ENCODE data around the gene FUBP1. TPM values are rescaled to one million over a fixed set of nuclear protein-coding genes. Genes with fewer than 3 reads are reported as not detected.

FUBP1 gene
- total RNA-seq, 1 experiment from 2014 or later, result 125 TPM

DNA sequence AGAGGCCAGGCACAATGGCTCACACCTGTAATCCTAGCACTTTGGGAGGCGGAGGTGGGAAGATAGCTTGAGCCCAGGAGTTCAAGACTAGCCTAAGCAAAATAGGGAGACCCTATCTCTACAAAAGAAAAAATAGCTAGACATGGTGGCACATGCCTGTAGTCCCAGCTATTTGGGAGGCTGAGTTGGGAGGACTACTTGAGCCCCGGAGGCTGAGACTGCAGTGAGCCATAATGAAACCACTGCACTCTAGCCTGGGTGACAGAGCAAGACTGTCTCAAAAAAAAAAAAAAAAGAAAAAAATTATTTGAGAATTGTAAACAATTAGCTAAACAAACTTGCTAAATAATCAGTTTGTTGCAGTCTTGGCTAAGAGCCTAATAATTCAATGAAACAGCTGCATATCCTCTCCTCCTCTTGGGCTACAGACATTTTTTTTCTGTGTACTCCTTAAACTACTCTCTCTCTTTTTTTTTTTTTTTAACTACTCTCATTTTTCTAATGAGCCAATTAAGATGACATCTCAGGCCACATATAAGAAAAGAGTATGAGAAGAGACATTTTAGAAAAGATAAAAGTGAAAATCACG is 15.3 kb upstream of the FUBP1 start:
- no TSS peak for BruUV-seq (replicated peaks)
- ATAC-seq (no peak), DNase-seq (ENCODE audit: low read depth, low spot score) (no peak)
- H3K36me3 ChIP-seq (ENCODE audit: control insufficient read depth in 1 of 2, insufficient read depth in 2 of 2, low read length in 2 of 2), result no peaks in the 10 kb centered on the region
- no peaks in the 10 kb centered on the region for H4K20me1 ChIP-seq (ENCODE audit: insufficient read depth)
- no peak overlapping the region for H3K4me3 ChIP-seq (replicated peaks in 1 of 2; ENCODE audit: low read depth in 1 of 2, low read length in 2 of 2)
- TF ChIP-seq ELF1 (IDR thresholded peaks at IDR 0.05; ENCODE audit: borderline replicate concordance, low read depth) (no peak), SIN3A (IDR thresholded peaks at IDR 0.05; ENCODE audit: low read depth) (no peak), POLR2A (IDR thresholded peaks at IDR 0.05; ENCODE audit: borderline replicate concordance, extremely low read depth, insufficient read depth, insufficient read length) (no peak)
- TF ChIP-seq, protein P1, sequence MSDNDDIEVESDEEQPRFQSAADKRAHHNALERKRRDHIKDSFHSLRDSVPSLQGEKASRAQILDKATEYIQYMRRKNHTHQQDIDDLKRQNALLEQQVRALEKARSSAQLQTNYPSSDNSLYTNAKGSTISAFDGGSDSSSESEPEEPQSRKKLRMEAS (IDR thresholded peaks at IDR 0.05), result no peak
- no peak overlapping the region for H3K4me2 ChIP-seq (ENCODE audit: low read length)
- H3K9ac ChIP-seq (ENCODE audit: low read length), result no peak overlapping the region
- no peak overlapping the region for H3K27ac ChIP-seq (ENCODE audit: low read depth, low read length)
- no peaks in the 10 kb centered on the region for H3K27me3 ChIP-seq (ENCODE audit: insufficient read depth, low read length)
- no peak overlapping the region for H2AFZ ChIP-seq (ENCODE audit: low read depth, low read length, poor library complexity, severe bottlenecking)
- H3K9me2 ChIP-seq (ENCODE audit: insufficient read depth), result no peaks in the 10 kb centered on the region; the same call in 1 of the 2 replicates
- RAD21 ChIA-PET (ENCODE audit: low non-redundant PET in 1 of 2, low total read pairs in 2 of 2, uncharacterized antibody in 2 of 2, unreplicated experiment in 2 of 2), result no interaction called here
- 0 out of 4 replicates have a peak, but pooled peaks cover 0 to 5% of the 10 kb centered on the region in 2 experiments for H3K4me1 ChIP-seq (ENCODE audit: control insufficient read depth in 1 of 2, insufficient read depth in 2 of 2, low read length in 2 of 2)
- intact Hi-C loops (cut with micrococcal nuclease), result no loop called here
- peaks cover 36% of the 10 kb centered on the region for H3K79me2 ChIP-seq (ENCODE audit: insufficient read depth, low read length)
- CTCF ChIA-PET, result no interaction called here
- POLR2A ChIA-PET, result interaction anchor here (1.5 to 3.6 kb wide), 3 partner anchors 9 to 15 kb away, joined by 4 to 39 read pairs (median 7); partner anchors contain the start of genes DNAJB4 and FUBP1
- H3K9me3 ChIP-seq (ENCODE audit: control insufficient read depth in 1 of 2, insufficient read depth in 1 of 2, low read depth in 1 of 2, low read length in 2 of 2), result no peaks in the 10 kb centered on the region

DNA sequence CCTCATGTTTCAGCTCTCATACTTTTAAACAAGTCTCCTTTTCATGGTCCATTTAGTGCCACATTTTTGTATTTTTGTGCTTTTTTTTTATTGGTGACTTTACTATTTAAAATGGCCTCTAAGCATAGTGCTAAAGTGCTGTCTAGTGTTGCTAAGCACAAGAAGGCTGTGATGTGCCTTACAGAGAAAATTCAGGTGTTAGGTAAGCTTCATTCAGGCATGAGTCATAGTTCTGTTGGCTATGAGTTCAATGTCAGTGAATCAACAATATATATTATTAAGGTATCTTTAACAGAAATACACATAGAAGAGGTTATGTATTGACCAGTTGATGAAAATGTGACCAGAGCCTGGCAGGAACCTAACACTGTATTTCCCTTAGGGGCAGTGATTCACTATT is 12.8 kb upstream of the FUBP1 start:
- Histone ChIP-seq H3K79me2 (ENCODE audit: insufficient read depth, low read length) (peaks cover 57% of the 10 kb centered on the region), H4K20me1 (ENCODE audit: insufficient read depth) (no peaks in the 10 kb centered on the region), H3K27ac (ENCODE audit: low read depth, low read length) (no peak overlapping the region), H3K9ac (ENCODE audit: low read length) (no peak overlapping the region), H3K4me1 (ENCODE audit: control insufficient read depth in 1 of 2, insufficient read depth in 2 of 2, low read length in 2 of 2) (peaks cover 0 to 9% of the 10 kb centered on the region in 2 experiments; a peak in 1 of 4 replicates), H3K36me3 (ENCODE audit: control insufficient read depth in 1 of 2, insufficient read depth in 2 of 2, low read length in 2 of 2) (no peaks in the 10 kb centered on the region), H3K9me2 (ENCODE audit: insufficient read depth) (no peaks in the 10 kb centered on the region; the same call in 1 of the 2 replicates), H3K27me3 (ENCODE audit: insufficient read depth, low read length) (no peaks in the 10 kb centered on the region), H3K4me3 (replicated peaks in 1 of 2; ENCODE audit: low read depth in 1 of 2, low read length in 2 of 2) (no peak overlapping the region), H3K9me3 (ENCODE audit: control insufficient read depth in 1 of 2, insufficient read depth in 1 of 2, low read depth in 1 of 2, low read length in 2 of 2) (no peaks in the 10 kb centered on the region), H3K4me2 (ENCODE audit: low read length) (no peak overlapping the region), H2AFZ (ENCODE audit: low read depth, low read length, poor library complexity, severe bottlenecking) (no peak overlapping the region)
- ATAC-seq (no peak), DNase-seq (ENCODE audit: low read depth, low spot score) (no peak)
- ChIA-PET CTCF (no interaction called here), POLR2A (interaction anchor here (0.9 to 4.2 kb wide), 3 partner anchors 10 to 13 kb away, joined by 3 to 26 read pairs (median 3); partner anchors contain the start of gene DNAJB4), RAD21 (ENCODE audit: low non-redundant PET in 1 of 2, low total read pairs in 2 of 2, uncharacterized antibody in 2 of 2, unreplicated experiment in 2 of 2) (no interaction called here)
- BruUV-seq (replicated peaks), result no TSS peak
- intact Hi-C loops (cut with micrococcal nuclease), result no loop called here
- no peak for TF ChIP-seq YY1 (IDR thresholded peaks at IDR 0.05; ENCODE audit: extremely low read depth, insufficient replicate concordance, low read depth, low read length)
- TF ChIP-seq SRF (IDR thresholded peaks at IDR 0.05; ENCODE audit: low read depth), result no peak
- no peak for TF ChIP-seq CEBPB (IDR thresholded peaks at IDR 0.05; ENCODE audit: low read depth)
- no peak for TF ChIP-seq JUND (IDR thresholded peaks at IDR 0.05)
- TF ChIP-seq, protein P2, sequence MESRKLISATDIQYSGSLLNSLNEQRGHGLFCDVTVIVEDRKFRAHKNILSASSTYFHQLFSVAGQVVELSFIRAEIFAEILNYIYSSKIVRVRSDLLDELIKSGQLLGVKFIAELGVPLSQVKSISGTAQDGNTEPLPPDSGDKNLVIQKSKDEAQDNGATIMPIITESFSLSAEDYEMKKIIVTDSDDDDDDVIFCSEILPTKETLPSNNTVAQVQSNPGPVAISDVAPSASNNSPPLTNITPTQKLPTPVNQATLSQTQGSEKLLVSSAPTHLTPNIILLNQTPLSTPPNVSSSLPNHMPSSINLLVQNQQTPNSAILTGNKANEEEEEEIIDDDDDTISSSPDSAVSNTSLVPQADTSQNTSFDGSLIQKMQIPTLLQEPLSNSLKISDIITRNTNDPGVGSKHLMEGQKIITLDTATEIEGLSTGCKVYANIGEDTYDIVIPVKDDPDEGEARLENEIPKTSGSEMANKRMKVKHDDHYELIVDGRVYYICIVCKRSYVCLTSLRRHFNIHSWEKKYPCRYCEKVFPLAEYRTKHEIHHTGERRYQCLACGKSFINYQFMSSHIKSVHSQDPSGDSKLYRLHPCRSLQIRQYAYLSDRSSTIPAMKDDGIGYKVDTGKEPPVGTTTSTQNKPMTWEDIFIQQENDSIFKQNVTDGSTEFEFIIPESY (IDR thresholded peaks at IDR 0.05; ENCODE audit: extremely low read depth, insufficient replicate concordance, low read length), result no peak
- TF ChIP-seq, protein P3, sequence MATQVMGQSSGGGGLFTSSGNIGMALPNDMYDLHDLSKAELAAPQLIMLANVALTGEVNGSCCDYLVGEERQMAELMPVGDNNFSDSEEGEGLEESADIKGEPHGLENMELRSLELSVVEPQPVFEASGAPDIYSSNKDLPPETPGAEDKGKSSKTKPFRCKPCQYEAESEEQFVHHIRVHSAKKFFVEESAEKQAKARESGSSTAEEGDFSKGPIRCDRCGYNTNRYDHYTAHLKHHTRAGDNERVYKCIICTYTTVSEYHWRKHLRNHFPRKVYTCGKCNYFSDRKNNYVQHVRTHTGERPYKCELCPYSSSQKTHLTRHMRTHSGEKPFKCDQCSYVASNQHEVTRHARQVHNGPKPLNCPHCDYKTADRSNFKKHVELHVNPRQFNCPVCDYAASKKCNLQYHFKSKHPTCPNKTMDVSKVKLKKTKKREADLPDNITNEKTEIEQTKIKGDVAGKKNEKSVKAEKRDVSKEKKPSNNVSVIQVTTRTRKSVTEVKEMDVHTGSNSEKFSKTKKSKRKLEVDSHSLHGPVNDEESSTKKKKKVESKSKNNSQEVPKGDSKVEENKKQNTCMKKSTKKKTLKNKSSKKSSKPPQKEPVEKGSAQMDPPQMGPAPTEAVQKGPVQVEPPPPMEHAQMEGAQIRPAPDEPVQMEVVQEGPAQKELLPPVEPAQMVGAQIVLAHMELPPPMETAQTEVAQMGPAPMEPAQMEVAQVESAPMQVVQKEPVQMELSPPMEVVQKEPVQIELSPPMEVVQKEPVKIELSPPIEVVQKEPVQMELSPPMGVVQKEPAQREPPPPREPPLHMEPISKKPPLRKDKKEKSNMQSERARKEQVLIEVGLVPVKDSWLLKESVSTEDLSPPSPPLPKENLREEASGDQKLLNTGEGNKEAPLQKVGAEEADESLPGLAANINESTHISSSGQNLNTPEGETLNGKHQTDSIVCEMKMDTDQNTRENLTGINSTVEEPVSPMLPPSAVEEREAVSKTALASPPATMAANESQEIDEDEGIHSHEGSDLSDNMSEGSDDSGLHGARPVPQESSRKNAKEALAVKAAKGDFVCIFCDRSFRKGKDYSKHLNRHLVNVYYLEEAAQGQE (IDR thresholded peaks at IDR 0.05; ENCODE audit: low read depth), result no peak
- TF ChIP-seq SIN3A (IDR thresholded peaks at IDR 0.05; ENCODE audit: low read depth), result no peak
- TF ChIP-seq CBX3 (IDR thresholded peaks at IDR 0.05; ENCODE audit: low read depth), result no peak
- no peak for TF ChIP-seq EZH2 (IDR thresholded peaks at IDR 0.05)
- no peak for TF ChIP-seq FOSL1 (IDR thresholded peaks at IDR 0.05; ENCODE audit: low read depth)
- TF ChIP-seq ZFX (IDR thresholded peaks at IDR 0.05), result no peak
- TF ChIP-seq TCF7L2 (IDR thresholded peaks at IDR 0.05; ENCODE audit: borderline replicate concordance, extremely low read depth, insufficient read depth, insufficient read length), result no peak
- no peak for TF ChIP-seq EZH2phosphoT487 (IDR thresholded peaks at IDR 0.05; ENCODE audit: borderline replicate concordance)
